Activated CD8-positive, alpha-beta T cell treated with anti-CD3 and anti-CD28 coated beads, Interleukin-2, amount 10 ng/mL, durations not matched to agents 7 days and 5 days (primary cell): ENCODE results near the gene ZXDB. TPM values are rescaled to one million over a fixed set of nuclear protein-coding genes. Genes with fewer than 3 reads are reported as not detected.
"Not testable (repeated sequence)": the region's sequence is repeated elsewhere in the genome, so short reads cannot be mapped to it uniquely, and the experiment has no call there.

Source experiments
- ATAC-seq: fragments of 150-1000 bp; cut with Tn5 transposase; one replicate; pipeline ENCODE4 v1.10.0; 2021; ENCODE audit warnings: moderate library complexity
- CTCF ChIA-PET: fragments of 350-600 bp; sonication (Branson Sonifier 250); formaldehyde crosslinking; loops from one replicate; lab custom pipeline; 2021; ENCODE audit warnings: antibody characterized with exemption; lab: Charles Lee
- POLR2A ChIA-PET: fragments of 350-600 bp; sonication (Branson Sonifier 250); formaldehyde crosslinking; loops from one replicate; lab custom pipeline; 2021; ENCODE audit warnings: antibody characterized with exemption; lab: Charles Lee
- DNase-seq: peaks from one replicate; pipeline ENCODE4 v3.0.0-alpha.2; 2020
- H3K27ac Mint-ChIP-seq: one replicate; pipeline ENCODE4 v1.8.0; 2021; ENCODE audit warnings: mild to moderate bottlenecking, mixed read lengths
- H3K27me3 Mint-ChIP-seq: one replicate; pipeline ENCODE4 v1.8.0; 2021; ENCODE audit warnings: low read depth, mixed read lengths
- H3K36me3 Mint-ChIP-seq: one replicate; pipeline ENCODE4 v1.8.0; 2021; ENCODE audit warnings: low read depth, mixed read lengths
- H3K4me1 Mint-ChIP-seq: one replicate; pipeline ENCODE4 v1.8.0; 2021; ENCODE audit warnings: low read depth, mixed read lengths
- H3K4me3 Mint-ChIP-seq: one replicate; pipeline ENCODE4 v1.8.0; 2021; ENCODE audit warnings: mild to moderate bottlenecking, mixed read lengths
- H3K9me3 Mint-ChIP-seq: one replicate; pipeline ENCODE4 v1.8.0; 2022; ENCODE audit warnings: mixed read lengths; ENCODE audit not compliant: insufficient read depth
- total RNA-seq, 2 experiments: library from RNA; stranded (reverse); gene quantifications; one replicate each; pipeline ENCODE4 v1.2.3, GENCODE V29; 2021

Gene ZXDB
- total RNA-seq, 2 experiments from 2014 or later, result 4.5 TPM

DNA sequence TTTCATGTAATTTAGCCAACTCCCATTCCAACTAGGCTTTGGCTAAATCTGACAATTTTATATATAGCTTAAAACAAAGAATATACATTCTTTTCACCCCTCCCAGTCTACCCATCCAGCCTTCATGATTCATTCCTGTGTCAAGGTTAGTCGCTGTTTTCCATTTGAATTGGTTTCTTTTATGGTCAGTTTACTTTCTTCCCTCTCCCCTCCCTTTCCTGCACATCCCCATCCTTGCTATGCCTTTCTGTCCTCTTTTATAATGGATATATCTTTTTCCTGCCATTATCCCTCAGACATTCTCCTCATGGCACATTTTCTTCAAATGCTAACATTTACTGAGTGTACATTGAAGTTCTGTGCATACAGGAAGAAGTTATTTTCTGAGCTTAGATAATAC, 4.7 kb downstream of the ZXDB start:
- H3K9me3 Mint-ChIP-seq, result no peaks in the 10 kb centered on the region
- H3K36me3 Mint-ChIP-seq, result peaks cover 24% of the 10 kb centered on the region
- no peak for DNase-seq
- no peak for ATAC-seq
- H3K27me3 Mint-ChIP-seq, result no peaks in the 10 kb centered on the region
- no peak overlapping the region for H3K27ac Mint-ChIP-seq
- CTCF ChIA-PET, result no interaction called here
- no peak overlapping the region for H3K4me3 Mint-ChIP-seq
- POLR2A ChIA-PET, result no interaction called here
- peaks cover 27% of the 10 kb centered on the region for H3K4me1 Mint-ChIP-seq

GRCh38 chrX:57607295-57608187, 15.7 kb downstream of the ZXDB start:
- H3K4me1 Mint-ChIP-seq, result no peaks in the 10 kb centered on the region
- H3K27me3 Mint-ChIP-seq, result no peaks in the 10 kb centered on the region
- no peak for ATAC-seq
- CTCF ChIA-PET, result no interaction called here
- no peaks in the 10 kb centered on the region for H3K36me3 Mint-ChIP-seq
- peaks cover 4% of the 10 kb centered on the region for H3K9me3 Mint-ChIP-seq
- no peak overlapping the region for H3K4me3 Mint-ChIP-seq
- no peak for DNase-seq
- H3K27ac Mint-ChIP-seq, result no peak overlapping the region
- POLR2A ChIA-PET, result no interaction called here

- H3K4me1 Mint-ChIP-seq, H3K27ac Mint-ChIP-seq, H3K9me3 Mint-ChIP-seq, POLR2A ChIA-PET, DNase-seq, ATAC-seq, H3K36me3 Mint-ChIP-seq, H3K4me3 Mint-ChIP-seq, H3K27me3 Mint-ChIP-seq, CTCF ChIA-PET: not testable (repeated sequence)
Observed at GRCh38 chrX:57613351-57613750, 21.5 kb downstream of the ZXDB start.

GRCh38 chrX:57629438-57629837, 37.6 kb downstream of the ZXDB start:
- CTCF ChIA-PET, H3K27ac Mint-ChIP-seq, POLR2A ChIA-PET, H3K27me3 Mint-ChIP-seq, H3K4me1 Mint-ChIP-seq, H3K4me3 Mint-ChIP-seq, H3K9me3 Mint-ChIP-seq, ATAC-seq, H3K36me3 Mint-ChIP-seq, DNase-seq: not testable (repeated sequence)

- Mint-ChIP-seq H3K27ac (no peak overlapping the region), H3K4me1 (no peaks in the 10 kb centered on the region), H3K36me3 (no peaks in the 10 kb centered on the region), H3K4me3 (no peak overlapping the region), H3K27me3 (no peaks in the 10 kb centered on the region), H3K9me3 (no peaks in the 10 kb centered on the region)
- POLR2A ChIA-PET, result no interaction called here
- CTCF ChIA-PET, result no interaction called here
- ATAC-seq (no peak), DNase-seq (no peak)
Observed at GRCh38 chrX:57640674-57641016, 48.8 kb downstream of the ZXDB start.

- H3K27me3 Mint-ChIP-seq, result no peaks in the 10 kb centered on the region
Observed at GRCh38 chrX:57641338-57641737, 49.5 kb downstream of the ZXDB start.

GRCh38 chrX:57643698-57644097, 51.9 kb downstream of the ZXDB start:
- ATAC-seq, result no peak
- no peak for DNase-seq
- Mint-ChIP-seq H3K36me3 (no peaks in the 10 kb centered on the region), H3K9me3 (no peaks in the 10 kb centered on the region), H3K4me3 (no peak overlapping the region), H3K27ac (no peak overlapping the region), H3K4me1 (no peaks in the 10 kb centered on the region), H3K27me3 (no peaks in the 10 kb centered on the region)
- CTCF ChIA-PET, result no interaction called here
- POLR2A ChIA-PET, result no interaction called here

More at GRCh38 chrX:57641338-57641737, 49.5 kb downstream of the ZXDB start:
- DNase-seq (no peak), ATAC-seq (no peak)
- POLR2A ChIA-PET, result no interaction called here
- Mint-ChIP-seq H3K36me3 (no peaks in the 10 kb centered on the region), H3K4me1 (no peaks in the 10 kb centered on the region), H3K9me3 (no peaks in the 10 kb centered on the region), H3K27ac (no peak overlapping the region), H3K4me3 (no peak overlapping the region)
- CTCF ChIA-PET, result no interaction called here

- no peak overlapping the region for H3K27ac Mint-ChIP-seq
- H3K27me3 Mint-ChIP-seq, result no peaks in the 10 kb centered on the region
- ChIA-PET CTCF (no interaction called here), POLR2A (no interaction called here)
- no peaks in the 10 kb centered on the region for H3K9me3 Mint-ChIP-seq
- no peaks in the 10 kb centered on the region for H3K4me1 Mint-ChIP-seq
- DNase-seq, result no peak
- ATAC-seq, result no peak
- no peaks in the 10 kb centered on the region for H3K36me3 Mint-ChIP-seq
- H3K4me3 Mint-ChIP-seq, result no peak overlapping the region
Observed at GRCh38 chrX:57647020-57647419, 55.2 kb downstream of the ZXDB start.

Other genes with a start within 250 kb of the ZXDB start
- not detected for gene NLRP2B, start 88.2 kb downstream of the ZXDB start, total RNA-seq